Measurements from ENCODE around the gene ZCCHC14.
A peak's percentile ranks its signal among the peaks of the same experiment; 100 is the strongest.
"Not testable (repeated sequence)": the region's sequence is repeated elsewhere in the genome, so short reads cannot be mapped to it uniquely, and the experiment has no call there.

The ZCCHC14 gene

DNA sequence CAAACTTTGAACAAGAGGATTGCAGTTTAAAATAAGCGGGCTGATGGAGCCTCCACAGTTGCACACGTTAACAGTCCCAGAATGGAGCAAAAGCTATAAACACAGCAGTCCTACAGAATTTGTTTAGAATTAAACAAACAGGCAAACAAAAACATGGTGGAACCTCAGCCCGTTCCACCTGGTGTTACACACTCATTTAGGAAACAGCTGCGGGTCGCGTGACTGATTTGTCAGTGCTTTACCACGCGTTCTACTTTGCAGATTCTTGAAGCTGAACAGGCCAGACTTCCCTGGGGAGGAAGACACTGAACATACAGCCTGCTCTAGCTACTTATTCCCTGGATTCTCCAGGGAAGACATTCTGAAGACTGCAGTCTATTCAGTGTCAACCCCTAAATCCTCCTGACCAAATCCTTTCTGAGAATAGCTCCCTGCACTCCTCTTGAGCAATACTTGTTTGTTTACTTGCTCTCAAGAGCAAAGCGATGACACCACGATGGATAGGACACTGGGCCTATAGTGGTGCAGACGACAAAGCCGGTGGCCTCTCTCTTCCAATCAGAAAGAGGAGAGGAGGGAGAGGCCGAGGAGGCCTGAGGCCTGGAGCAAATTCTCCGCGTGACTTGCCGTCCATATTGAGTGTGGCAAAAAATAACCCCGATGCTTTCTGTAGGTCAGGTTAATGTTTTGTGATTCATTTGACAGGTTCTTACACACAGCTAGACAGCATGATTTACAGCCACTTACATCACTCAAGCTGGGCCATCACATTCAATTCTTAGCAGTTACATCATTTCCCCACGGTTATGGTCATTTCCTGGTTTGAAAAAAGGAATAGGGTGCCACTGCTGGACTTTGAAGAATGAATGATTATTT is 104.6 kb downstream of the ZCCHC14 start:
- peak in 50 of 51 donors; percentile 22 to 97 (median 90) for DNase-seq

DNA sequence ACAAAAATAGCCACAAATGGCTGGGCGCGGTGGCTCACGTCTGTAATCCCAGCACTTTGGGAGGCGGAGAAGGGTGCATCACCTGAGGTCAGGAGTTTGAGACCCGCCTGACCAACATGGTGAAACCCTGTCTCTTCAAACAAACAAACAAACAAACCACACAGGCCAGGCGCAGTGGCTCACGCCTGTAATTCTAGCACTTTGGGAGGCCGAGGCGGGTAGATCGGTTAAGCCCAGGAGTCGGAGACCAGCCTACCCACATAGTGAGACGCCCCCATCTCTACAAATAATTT is 108.0 kb downstream of the ZCCHC14 start:
- DNase-seq, result peak in 1 of 51 donors; percentile 53

DNA sequence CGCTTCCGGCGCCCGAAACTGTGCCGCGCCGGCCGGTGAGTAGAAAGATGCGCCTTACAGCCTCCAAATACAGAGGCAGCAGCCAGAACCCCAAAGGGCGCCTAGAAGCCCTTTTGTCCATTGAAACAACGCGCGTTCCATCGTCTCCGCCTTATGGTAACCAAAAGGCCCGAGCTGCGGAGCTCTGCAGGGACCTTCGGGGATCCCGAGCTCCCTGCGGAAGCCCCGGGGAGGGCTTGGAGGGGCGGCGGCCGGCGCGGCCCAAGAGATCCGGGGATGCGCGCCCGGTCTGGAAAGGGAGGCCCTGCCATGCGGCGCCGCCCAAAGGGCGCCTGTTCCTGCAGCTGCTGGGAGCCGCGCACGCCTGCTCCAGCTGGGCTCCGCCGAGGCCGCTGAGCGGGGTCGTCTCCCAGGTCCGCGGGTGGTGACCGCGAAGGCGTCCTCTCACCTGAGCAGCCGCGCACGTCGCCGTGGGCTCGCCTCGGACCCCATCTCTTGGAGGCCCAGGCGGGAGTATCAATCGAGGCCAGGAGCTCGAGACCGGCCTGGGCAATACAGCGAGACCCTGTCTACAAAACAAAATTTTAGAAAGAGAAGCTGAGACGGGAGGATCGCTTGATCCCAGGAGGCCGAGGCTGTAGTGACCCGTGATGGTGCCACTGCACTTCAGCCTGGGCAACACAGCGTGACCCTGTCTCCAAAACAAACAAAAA is 108.5 kb downstream of the ZCCHC14 start:
- peak in 24 of 51 donors; percentile 54 to 90 (median 72) for DNase-seq

DNA sequence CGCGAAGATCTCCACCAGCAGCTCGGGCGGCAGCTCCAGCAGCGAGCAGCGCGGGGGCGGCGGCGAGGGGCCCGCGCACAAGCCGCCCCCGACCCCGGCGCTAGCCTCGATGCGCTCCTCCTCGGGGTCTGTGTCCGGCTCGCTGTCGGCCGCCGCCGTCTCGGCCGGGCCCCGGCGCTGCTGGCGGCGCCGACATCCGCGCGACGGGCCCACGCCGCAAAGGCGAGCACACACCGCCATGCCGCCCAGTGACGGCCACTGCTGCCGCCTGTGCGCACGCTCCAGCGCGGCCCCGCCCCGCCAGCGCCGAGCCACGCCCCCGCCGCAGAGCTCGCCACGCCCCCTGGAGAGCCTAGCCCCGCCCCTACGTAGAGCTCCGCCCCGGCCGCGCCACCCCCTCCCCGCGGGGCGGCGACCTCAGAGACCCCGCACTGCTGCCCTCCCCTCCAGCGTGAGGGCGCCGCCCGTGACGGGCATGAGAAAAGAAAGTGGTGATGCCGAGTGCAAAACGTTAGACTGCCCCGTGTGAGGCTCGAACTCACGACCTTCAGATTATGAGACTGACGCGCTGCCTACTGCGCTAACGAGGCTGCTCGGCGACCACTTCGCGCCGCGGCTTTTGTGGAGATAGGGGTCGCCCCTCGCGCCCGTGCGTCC is 109.2 kb downstream of the ZCCHC14 start, which contains the start of gene FBXO31:
TSS of gene FBXO31 (minus strand) at position 272 of the 657 bp plus-strand sequence. CDS start at position 240, 32 bp downstream.
- peak; percentile 59 to 97 (median 90) for DNase-seq

DNA sequence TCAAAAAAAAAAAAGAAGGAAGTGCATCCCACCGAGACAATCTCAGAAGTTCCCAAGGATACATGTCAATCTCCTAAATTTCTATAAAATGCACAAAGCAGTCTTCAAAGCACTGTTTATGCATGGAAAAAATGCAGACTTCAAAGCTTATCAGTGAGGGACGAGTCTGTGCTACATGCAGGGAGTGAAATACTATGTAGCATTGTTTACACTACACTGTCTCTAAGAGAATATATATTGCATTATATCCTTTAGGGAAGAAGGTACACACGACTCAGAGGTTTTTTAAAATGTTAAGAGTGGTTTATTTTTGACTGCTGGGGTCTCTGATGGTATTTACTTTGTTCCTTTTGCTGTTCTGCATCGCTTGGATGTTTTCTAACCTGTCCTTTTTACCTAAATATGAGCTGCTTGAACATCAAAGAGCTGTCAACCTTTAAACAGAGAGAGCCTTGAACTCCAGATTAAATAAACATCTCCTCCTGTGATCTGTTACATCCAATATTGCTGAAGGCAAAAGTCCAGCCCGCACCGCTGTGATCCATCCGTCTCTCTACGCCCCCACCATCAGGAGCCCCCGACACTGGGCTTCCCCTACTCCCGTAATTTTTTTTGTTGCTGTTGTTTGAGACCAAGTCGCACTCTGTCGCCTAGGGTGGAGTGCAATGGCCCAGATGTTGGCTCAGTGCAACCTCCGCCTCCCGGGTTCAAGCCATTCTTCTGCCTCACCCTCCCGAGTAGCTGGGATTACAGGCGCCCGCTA is 110.6 kb downstream of the ZCCHC14 start:
- no peak for DNase-seq

- DNase-seq, result no peak
Observed at GRCh38 chr16:87380881-87381280, 111.9 kb downstream of the ZCCHC14 start.

- no peak for DNase-seq
Observed at GRCh38 chr16:87380403-87380802, 112.4 kb downstream of the ZCCHC14 start.

DNA sequence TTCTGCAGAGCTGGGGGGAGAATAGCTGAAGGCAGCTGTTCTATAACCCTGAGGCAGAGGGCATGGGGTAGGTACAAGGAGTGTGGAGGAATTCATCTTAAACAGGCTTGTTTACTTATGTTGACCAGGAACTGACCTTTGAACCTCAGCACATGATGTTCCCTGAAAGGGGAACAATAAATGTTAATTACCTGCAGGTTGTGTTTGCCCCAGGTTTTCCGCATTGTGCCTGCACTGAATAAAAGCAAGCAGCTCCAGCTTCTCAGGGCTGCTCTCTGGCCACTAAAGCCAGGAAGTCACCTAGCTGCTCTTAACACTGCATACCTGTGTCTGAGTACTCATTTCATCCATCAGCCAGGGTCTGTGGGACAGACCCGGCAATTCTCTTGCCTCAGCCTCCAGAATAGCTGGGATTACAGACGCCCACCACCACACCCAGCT is 113.5 kb downstream of the ZCCHC14 start:
- not testable (repeated sequence) for DNase-seq

GRCh38 chr16:87376660-87377059 is 116.2 kb downstream of the ZCCHC14 start:
- no peak for DNase-seq

- DNase-seq, result no peak
Observed at GRCh38 chr16:87375426-87376135, 117.2 kb downstream of the ZCCHC14 start.

DNA sequence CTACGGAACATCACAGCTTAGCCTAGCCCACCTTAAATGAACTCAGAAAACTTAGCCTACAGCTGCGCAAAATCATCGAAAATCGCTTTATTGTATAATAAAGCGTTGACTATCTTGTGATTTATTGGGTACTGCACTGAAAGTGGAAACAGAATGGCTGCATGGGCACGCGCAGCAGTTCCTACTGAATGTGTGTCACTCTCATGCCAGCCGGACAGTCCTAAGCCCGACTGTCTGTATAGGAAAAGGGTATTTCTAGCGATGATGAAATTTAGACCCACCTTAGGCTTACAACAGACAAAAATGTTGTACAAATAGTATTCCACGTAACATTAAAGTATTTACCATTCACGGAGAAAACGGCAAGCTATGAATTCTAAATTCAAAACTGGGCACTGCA is 118.5 kb downstream of the ZCCHC14 start:
- DNase-seq, result no peak

DNA sequence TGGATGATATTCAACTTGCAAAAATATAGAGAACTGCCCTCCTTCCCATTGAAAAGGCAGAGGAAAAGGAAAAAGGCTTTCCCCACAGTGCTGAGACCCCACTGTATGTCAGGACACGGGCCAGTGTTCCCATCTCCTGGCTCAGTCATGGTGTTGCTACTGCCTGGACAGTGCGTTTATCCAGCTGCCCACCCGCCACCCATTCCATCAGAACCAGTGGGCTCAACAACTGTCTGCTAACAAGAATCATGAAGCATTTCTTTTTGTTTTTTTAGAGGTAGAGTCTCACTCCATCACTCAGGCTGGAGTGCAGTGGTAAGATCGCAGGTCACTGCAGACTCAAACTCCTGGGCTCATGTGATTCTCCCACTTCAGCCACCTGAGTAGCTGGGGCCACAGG is 120.5 kb downstream of the ZCCHC14 start:
- no peak for DNase-seq

- no peak for DNase-seq
Observed at GRCh38 chr16:87371261-87371866, 121.5 kb downstream of the ZCCHC14 start.

DNA sequence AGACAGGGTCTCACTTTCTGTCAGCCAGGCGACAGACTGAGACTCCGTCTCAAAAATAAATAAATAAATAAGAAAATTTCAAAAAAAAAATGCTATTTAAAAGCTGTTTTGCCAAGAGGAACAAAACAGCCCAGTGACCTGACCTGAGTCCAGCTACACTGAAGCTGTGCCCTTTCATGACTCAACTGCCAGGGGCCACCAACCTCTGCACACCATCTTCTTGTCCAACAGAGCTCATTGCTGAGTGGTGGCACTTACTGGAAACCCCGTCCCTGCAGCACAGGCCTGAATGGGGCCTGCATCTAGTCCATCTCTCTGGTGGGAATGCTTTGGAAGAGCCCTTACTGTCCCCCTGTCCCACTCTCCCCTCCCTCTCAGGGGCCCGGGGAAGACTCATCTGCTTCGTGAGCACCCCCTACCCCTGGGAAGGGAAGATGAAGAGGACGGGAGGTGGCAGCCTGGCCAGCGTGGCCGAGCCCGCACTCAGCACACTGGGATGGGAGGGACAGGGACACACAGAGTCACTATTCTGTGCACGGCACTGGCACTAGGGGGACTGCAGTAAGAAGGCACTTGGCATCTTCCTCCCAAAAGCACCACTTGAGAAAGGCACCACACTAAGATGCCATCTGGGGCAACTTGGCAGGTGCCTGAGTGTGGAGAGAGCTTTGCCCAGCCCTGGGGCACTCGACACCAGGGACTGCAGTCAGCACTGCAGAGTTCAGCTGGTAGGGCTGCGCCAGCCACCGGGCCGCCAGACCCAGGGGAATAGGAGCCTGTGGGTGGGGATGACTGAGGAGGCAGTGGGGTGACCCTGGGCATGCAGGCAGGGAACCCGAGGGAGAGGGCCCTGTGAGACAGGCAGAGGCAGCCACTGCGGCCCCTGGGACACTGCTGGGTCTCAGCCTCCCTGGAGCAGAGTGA is 122.8 kb downstream of the ZCCHC14 start:
- peak in 3 of 51 donors; percentile 6 to 34 (median 15) for DNase-seq

DNA sequence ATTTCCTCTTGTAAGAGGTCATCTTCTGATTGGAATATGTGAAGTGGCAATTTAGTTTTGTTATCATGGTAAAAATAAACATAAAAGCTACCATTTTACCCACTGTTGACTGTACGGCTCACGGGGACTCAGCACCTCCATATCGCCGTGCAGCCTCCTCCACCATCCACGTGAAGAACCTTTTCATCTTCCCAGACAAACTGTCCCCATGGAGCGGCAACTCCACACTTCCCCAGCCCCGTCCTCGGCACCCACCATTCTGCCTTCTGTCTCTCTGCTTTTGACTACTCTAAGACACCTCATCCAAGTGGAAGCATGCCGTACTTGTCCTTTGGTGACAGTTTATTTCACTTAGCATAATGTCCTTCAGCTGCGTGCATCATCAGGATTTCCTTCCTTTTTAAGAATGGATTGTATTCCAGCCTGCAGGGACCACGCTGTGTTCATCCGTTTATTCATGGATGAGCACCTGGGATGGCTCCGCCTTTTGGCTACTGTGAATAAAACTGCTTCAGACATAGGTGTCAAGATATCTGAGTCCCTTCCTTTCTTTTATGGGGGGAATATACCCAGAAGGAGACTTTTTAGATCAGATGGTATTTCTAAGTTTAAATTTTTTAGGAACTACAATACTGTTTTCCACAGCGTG is 123.6 kb downstream of the ZCCHC14 start:
- no peak for DNase-seq

DNA sequence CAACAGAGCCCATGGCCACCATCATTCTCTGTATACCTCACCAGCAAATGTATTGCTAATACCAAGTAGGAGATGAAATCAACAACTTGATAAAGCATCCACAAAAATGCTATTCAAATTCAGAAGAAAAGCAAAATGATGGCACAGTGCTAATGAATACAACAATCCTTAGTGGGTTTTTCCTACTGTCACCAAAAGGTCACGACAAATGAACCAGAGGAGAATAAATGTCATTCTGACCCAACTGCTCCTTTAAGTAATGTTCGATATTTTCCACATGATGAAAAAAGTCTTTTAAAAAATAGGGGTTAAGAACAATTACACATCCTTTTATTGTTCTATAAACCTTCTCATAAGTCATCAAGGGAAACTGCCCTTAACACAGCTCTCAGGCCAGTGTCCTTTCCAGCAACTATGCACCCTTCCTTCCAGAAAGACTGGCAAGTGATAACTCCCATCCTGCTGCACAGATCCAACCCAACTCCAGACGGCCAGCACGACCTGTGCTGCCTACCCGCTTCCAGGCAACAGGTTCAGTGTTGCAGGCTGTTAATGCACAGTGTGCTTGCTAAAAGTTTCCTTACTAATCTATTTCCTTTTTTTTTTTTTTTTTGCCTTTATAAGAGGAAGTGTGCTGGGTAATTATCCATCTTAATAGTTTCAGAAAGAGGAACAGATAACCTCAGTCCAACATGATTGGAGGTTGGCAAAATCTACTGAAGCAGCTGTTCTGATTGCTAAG is 124.6 kb downstream of the ZCCHC14 start:
- no peak for DNase-seq

- DNase-seq, result no peak
Observed at GRCh38 chr16:87367529-87367928, 125.3 kb downstream of the ZCCHC14 start.

DNA sequence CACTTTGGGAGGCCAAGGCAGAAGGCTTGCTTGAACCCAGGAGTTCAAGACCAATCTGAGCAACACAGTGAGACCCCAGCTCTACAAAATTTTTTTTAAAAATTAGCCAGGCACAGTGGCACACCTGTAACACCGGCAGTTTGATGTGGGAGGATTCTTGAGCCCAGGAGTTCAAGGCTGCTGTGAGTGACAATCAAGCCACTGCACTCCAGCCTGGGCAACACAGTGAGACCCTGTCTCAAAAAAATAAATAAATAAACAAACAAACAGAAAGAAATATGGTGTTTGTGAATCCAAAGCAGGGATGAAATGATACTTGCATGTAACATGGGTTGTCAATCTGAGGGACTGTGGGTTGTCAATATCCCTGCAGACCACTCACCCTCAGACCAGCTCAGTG is 125.9 kb downstream of the ZCCHC14 start:
- DNase-seq, result no peak

Data from hypothalamus (tissue), 51 donors.